ENCODE measurements around the gene SAMD4A.

DNA sequence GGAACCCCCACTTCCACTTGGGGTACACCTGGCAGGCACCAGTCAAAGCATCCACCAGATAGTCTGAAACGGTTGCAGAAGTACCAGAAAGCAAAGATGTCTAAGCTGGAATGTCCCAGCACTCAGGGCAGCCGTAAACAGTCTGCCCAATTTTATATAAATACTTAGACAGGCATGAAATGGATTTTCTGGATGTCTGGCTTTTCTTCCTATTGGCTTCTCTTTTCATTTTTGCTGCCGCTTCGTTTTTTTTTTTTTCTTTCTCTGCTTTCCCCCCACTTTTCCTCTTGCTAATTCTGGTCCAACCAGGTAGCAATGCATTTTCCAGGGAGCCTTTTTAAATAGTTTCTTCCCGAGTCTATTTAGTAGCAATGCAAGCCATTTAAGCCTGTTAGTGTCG, 168.0 kb downstream of the SAMD4A start:
- TF ChIP-seq, protein P1, sequence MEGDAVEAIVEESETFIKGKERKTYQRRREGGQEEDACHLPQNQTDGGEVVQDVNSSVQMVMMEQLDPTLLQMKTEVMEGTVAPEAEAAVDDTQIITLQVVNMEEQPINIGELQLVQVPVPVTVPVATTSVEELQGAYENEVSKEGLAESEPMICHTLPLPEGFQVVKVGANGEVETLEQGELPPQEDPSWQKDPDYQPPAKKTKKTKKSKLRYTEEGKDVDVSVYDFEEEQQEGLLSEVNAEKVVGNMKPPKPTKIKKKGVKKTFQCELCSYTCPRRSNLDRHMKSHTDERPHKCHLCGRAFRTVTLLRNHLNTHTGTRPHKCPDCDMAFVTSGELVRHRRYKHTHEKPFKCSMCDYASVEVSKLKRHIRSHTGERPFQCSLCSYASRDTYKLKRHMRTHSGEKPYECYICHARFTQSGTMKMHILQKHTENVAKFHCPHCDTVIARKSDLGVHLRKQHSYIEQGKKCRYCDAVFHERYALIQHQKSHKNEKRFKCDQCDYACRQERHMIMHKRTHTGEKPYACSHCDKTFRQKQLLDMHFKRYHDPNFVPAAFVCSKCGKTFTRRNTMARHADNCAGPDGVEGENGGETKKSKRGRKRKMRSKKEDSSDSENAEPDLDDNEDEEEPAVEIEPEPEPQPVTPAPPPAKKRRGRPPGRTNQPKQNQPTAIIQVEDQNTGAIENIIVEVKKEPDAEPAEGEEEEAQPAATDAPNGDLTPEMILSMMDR (IDR thresholded peaks at IDR 0.05), result no peak
- TF ChIP-seq POLR2A (IDR thresholded peaks at IDR 0.05), result no peak

Measured in lower leg skin (tissue), 3 donors.